ENCODE results near the gene SH3YL1.

Gene SH3YL1

GRCh38 chr2:256094-256493 is 7.7 kb downstream of the SH3YL1 start:
- no peak for DNase-seq

DNA sequence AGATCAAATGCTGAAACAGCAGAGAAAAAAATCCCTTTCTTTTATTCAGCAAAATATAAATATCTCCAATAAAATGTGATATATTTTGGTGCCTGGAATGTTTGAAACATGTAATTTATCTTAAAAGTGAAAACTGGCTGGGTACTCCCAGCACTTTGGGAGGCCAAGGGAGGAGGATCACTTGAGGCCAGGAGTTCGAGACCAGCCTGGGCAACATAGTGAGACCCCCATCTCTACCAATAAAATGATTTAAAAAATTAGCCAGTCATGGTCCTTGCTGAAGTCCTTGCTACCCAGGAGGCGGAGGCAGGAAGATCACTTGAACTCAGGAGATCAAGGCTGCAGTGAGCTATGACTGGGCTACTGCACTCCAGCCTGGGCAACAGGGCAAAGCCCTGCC is 8.6 kb downstream of the SH3YL1 start:
- no peak for DNase-seq

GRCh38 chr2:254241-254640 is 9.6 kb downstream of the SH3YL1 start:
- DNase-seq: no peak

DNA sequence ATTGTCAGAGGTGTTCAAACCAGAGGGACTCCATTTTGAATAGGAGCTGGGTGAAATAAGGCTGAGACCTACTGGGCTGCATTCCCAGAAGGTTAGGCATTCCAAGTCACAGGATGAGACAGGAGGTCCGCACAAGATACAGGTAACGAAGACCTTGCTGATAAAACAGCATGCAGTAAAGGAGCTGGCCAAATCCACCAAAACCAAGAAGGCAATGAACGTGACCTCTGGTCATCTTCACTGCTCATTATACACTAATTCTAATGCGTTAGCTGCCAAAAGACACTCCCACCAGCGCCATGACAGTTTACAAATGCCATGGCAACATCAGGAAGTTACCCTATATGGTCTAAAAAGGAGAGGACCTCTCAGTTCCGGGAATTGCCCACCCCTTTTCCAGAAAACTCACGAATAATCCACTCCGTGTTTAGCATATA is 10.6 kb downstream of the SH3YL1 start:
- DNase-seq: no peak

DNA sequence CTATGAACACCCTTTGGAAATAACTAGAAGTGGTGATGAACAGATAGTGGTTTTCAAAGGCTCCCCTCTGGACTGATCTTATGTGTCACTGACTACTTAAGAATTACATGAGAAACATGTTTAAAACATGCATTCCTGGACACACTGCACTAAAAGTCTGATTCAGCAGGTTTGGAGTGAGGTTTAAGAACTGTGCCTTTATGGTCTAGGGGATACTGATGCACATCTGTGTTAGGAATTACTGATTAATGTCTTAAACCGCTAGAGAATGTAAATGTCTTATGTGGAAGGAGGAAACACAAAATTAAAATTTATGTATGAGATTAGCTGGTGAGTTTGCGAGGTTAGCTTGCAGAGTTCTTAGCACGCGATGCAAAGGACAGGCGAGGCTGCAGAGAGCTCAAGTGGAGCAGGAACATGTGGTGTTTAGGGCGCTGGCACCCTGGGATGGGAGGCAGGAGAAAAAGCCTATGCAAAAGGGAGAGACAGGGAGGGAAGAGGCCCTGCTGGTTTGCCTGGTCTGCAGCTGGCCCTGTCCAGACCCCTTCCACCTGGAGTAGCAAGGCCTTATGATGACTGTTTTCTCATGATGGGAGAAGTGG is 11.7 kb downstream of the SH3YL1 start:
- DNase-seq: no peak

GRCh38 chr2:249538-250042 is 14.2 kb downstream of the SH3YL1 start:
- no peak for DNase-seq

DNA sequence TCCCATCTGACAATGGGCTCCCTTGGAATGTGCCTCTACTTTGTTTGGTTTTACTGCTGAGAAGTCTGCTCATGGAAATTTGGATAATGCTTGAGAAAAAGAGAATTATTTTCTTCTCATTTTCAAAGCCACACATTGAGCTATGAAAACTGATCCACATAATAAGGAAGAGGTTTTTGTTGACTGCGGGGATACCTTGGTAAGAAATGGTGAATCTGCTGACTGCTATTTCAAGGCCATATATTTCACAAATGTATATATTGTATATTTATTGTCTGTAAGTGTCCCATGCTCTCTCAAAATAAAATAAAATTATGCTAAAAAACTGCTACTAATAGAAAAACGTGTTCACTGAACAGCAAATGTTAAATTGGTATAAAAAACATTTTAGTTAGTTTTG is 15.1 kb downstream of the SH3YL1 start:
- no peak for DNase-seq

GRCh38 chr2:246489-247144 is 17.2 kb downstream of the SH3YL1 start:
- no peak for DNase-seq

DNA sequence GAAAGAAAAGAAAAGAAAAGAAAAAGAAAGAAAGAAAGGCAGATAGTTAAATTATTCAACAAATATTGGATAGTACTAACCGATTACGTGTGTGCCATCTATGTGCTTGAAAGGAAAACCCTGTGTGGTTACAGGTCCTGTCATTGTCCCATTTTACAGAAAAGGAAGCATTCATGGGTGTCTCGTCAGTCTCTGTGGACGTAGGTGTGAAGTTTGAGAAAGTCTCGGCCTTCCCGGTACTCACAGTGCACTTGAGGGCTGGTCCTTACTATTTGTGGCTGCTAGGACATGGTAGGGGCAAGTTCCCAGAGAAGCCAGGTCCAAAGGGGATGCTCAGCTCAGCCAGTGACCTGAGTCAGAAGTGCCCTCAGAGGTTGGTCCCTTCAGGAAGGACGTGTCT is 19.3 kb downstream of the SH3YL1 start:
- no peak for DNase-seq

GRCh38 chr2:238869-239268 is 25.0 kb downstream of the SH3YL1 start:
- DNase-seq: no peak

- DNase-seq: no peak
Observed at GRCh38 chr2:238431-238830, 25.4 kb downstream of the SH3YL1 start.

GRCh38 chr2:237878-238277 is 26.0 kb downstream of the SH3YL1 start:
- DNase-seq: no peak

DNA sequence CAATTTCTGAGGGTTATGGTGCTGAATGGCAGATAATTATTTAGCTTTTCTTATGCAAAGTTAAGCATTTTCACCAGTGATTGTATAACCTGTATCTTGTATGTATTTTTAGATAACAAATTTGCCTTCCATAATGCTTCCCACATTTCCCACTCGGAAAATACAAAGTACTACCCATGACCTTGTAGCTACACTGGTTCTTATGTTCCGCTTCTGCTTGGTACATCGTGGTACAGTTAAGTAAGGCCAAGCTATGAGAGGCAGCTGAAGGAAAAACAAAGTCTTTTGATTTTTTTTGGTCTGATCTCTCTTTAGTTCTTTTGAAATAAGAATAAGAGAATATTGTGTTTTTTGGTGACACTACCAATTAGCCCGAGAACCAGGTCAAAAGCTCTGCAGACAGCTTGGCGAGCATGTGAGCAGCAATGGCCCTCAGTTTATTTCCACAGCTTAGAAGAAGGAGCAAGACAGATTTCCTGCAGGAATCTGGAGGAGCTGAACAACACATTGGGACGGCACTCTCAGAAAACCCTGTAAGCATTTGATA is 26.8 kb downstream of the SH3YL1 start:
- no peak for DNase-seq

GRCh38 chr2:234421-234820 is 29.4 kb downstream of the SH3YL1 start:
- no peak for DNase-seq

DNA sequence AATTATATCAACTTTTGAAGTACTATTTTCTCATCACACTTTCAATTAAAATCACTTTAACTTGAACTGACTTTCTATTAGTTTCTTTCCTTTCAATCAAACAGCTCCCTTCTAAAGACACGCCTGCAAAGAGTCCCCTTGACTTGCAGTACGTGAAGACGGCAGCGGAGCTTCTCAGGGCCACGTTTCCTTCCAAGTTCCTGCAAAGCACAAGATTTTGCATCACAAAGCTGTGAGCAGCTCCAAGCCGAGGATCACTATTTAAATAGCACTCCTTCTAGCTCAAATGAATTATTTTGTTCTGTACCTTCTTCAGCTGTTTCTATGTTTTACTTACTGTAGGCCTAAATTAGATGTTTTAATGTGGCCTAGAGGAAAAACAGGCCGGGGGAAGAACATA is 30.8 kb downstream of the SH3YL1 start:
- no peak for DNase-seq

GRCh38 chr2:231521-232185 is 32.2 kb downstream of the SH3YL1 start:
- DNase-seq: no peak

DNA sequence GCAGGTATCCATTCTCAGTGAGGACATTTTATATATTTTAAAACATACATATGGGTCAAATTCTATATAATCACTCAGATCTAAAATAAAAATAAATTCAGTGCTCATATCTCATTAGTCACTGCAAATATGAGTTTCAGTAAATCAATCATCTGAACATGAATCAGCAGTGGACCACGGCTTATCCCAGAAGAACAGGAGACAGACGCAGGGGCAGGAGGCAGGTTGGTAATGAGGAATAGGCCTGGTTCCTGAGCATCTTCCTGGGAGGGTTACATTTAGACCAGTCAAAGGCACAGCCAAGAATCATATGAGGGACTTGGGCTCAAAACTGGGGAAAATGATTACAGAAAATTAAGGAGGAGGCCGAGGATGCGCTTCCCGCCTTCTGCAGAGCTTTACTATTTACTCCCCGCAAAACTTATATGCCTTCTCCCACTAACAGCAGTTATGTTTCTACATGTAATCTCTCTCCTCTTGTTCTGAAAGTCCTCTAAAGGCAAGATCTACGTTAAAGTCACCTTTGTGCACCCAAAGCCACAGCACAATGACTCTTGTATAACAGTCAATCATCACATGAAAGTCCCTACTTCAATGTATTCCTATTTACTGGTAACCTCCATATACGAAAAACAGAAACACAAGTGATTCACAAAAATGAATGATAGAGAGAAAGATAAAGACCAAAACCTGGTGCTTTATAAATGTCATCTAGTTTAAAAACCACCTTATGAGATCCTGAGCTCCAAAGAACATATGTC is 35.1 kb downstream of the SH3YL1 start:
- DNase-seq: no peak

- no peak for DNase-seq
Observed at GRCh38 chr2:228115-228514, 35.7 kb downstream of the SH3YL1 start.

DNA sequence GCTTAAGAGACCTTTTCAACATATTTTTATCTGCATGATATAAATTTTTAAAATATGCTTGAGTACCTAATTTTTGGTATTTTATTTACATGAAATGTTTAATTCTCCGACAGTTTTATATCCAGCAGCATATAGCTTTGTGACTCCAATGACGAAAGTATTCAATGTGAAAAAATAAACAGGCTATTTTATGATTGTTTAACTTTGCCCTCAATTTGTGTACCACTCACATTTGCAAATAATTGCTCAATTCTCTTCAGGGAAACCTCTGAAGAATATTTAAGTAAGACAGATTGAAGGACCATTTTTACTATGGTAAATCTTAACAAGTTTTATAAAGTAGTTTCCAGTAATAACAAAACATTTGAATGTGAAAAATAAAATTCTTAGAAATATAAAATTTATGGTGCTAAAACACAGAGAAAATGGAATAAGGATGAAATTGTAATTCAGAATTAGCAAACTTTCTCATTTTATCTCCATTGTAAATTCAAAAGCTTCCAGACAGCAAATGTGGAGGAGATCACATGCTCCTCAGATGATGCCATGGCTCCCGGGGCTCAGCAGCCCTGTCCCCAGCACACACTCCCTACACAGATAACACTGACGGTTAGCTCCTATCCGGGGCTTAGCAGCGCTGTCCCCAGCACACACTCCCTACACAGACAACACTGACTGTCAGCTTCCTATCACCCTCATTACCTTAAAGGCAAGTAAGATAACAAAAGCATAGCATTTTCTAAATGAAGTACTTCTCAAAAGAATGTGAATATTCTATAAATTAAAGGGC is 39.7 kb downstream of the SH3YL1 start:
- DNase-seq: no peak

DNA sequence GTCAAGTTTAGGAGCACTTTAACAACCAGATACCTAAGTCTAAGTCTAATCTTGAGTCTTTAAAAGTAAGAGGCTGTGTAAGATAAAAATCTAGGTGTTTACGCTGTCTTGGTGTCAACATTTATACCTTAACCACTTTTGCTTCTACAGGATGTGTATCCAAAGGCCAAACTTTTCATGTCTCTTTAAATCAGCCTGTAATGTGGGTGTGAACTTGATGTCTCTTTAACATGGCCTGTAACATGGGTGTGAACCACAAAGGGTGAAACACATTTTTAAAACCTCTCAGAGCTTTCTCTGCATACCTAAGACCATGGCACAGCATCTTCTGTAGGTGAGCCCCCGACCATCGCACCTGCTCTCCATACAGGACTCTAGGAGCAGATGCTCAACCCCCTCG is 40.4 kb downstream of the SH3YL1 start:
- no peak for DNase-seq

- no peak for DNase-seq
Observed at GRCh38 chr2:216068-216467, 47.8 kb downstream of the SH3YL1 start.

DNA sequence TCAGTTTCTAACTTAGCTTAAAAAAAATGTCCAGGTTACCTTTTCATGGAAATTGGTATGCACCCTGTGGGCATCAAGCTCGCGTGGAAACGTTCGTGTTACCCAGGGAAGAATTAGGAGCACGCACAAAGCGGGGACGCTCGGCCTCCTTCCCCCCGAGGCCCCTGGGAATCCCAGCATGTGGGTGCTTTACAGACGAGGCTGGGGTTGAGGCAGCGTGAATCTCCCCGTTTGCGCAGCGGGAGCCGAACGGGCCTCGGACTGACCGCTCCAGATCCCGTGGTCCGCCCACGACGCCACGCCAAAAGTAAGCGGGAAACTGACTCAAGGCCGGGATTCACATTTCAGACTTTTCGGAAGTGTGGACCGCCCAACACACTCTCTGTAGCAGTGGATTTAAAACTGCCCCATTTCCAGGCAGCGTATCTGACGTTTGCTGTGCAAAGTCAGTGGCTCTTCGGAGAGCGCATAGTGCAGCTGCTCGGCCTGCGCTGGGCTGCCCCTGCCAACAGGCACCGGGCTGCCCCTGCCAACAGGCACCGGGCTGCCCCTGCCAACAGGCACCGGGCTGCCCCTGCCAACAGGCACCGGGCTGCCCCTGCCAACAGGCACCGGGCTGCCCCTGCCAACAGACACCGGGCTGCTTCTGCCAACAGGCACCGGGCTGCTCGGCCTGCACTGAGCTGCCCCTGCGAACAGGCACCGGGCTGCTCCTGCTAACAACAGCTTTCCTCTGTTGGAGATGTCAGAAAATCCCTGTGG is 49.7 kb downstream of the SH3YL1 start:
- no peak for DNase-seq

All from SHP77 treated with DMSO at 0.1 percent for 48 hours (cell line).